Measurements from ENCODE around the gene NFIX. TPM values are rescaled to one million over a fixed set of nuclear protein-coding genes. Genes with fewer than 3 reads are reported as not detected.

Gene NFIX
- total and polyA plus RNA-seq, 12 donors: 1.3 to 72.8 (median 28.6) TPM

DNA sequence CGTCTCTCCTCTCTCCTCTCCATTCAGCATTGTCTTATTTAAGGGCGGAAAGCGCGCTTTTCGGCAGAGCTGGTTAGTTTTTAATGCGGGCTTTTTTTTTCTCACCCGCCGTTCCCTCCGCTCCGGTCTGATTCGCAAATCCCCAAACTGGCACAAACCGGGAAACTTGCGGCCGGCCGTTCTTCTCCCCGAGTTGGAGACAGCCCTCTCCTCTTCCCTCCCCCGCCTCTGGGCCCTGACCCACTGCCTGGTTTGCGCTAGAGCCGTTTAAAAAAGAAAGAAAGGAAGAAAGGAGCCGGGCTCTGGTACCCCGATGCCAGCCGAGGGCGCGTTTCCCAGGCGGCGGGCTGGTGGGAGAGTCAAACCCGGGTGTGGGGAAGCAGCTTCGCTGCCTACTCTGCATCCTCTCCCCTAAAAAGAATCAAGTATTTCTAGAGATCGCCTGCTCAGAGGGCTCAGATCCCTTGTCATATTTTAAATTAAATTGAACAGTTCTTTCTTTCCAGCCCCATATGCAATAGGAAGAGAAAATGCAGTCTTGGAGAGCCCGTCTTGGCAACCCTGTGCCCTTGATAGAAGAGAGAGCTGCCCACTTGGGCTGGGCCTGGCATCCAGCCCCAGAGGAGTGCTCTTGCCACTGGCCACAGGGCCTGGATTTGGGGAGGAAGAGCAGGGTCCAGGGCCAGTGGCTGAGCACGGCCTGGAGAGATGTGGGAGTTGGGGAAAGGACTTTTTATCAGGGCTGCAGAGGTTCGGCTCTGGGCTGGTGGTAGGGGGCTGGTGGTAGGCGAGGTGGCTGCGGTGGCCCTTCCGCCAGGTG, 19.0 kb downstream of the NFIX start:
- WGBS, 4 donors: 54 to 74% (median 60%) methylated on average over 35 of the region's 35 CpGs
- Histone ChIP-seq H3K27me3 (no peaks in the 10 kb centered on the region), H3K36me3 (replicated peaks in 1 of 2) (no peaks in the 10 kb centered on the region), H3K27ac (peak overlapping the region in 2 of 5 donors; percentile 67 to 82), H3K9me3 (replicated peaks in 1 of 3) (no peaks in the 10 kb centered on the region), H3K4me1 (replicated peaks in 1 of 2) (peaks cover 31 to 43% of the 10 kb centered on the region in 2 donors), H3K4me3 (peak overlapping the region in 1 of 4 donors; percentile 64)
- TF ChIP-seq POLR2A (IDR thresholded peaks at IDR 0.05): no peak
- TF ChIP-seq, protein P1, sequence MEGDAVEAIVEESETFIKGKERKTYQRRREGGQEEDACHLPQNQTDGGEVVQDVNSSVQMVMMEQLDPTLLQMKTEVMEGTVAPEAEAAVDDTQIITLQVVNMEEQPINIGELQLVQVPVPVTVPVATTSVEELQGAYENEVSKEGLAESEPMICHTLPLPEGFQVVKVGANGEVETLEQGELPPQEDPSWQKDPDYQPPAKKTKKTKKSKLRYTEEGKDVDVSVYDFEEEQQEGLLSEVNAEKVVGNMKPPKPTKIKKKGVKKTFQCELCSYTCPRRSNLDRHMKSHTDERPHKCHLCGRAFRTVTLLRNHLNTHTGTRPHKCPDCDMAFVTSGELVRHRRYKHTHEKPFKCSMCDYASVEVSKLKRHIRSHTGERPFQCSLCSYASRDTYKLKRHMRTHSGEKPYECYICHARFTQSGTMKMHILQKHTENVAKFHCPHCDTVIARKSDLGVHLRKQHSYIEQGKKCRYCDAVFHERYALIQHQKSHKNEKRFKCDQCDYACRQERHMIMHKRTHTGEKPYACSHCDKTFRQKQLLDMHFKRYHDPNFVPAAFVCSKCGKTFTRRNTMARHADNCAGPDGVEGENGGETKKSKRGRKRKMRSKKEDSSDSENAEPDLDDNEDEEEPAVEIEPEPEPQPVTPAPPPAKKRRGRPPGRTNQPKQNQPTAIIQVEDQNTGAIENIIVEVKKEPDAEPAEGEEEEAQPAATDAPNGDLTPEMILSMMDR (IDR thresholded peaks at IDR 0.05): no peak
- no peak for DNase-seq
- intact Hi-C loops (cut with DNase I): no loop called here

DNA sequence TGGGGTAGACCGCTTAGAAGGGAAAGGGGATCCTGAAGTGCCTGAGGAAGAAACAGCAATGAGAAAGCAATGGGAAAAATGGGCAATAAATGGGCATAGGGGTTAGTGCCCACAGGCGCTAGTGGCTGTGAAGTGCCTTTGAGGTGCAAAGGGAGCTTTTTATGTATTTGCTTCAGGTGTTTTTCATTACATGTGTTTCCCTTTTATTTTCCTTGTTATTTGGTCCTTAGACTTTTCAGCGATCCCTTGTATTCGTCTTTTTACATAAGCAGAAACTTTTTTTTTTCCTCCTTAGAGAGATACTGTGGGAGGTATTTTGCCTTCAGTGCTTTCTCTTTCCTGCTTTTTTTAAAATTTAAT, 19.6 kb downstream of the NFIX start:
- H3K27me3 ChIP-seq: no peaks in the 10 kb centered on the region
- TF ChIP-seq, protein P1 (IDR thresholded peaks at IDR 0.05): no peak
- TF ChIP-seq POLR2A (IDR thresholded peaks at IDR 0.05): no peak
- H3K4me1 ChIP-seq (replicated peaks in 1 of 2): peaks cover 31 to 38% of the 10 kb centered on the region in 2 donors
- H3K4me3 ChIP-seq: no peak overlapping the region
- DNase-seq: no peak
- H3K36me3 ChIP-seq (replicated peaks in 1 of 2): no peaks in the 10 kb centered on the region
- 87 to 94% (median 90%) methylated on average over 4 of the region's 4 CpGs for WGBS, 4 donors
- intact Hi-C loops (cut with DNase I): no loop called here
- H3K9me3 ChIP-seq (replicated peaks in 1 of 3): no peaks in the 10 kb centered on the region
- peak overlapping the region in 1 of 5 donors; percentile 6 for H3K27ac ChIP-seq

- H3K4me1 ChIP-seq (replicated peaks in 1 of 2): peaks cover 31 to 45% of the 10 kb centered on the region in 2 donors
- no peaks in the 10 kb centered on the region for H3K36me3 ChIP-seq (replicated peaks in 1 of 2)
- DNase-seq: no peak
- H3K27ac ChIP-seq: peak overlapping the region in 1 of 5 donors; percentile 10
- 86 to 92% (median 88%) methylated on average over 12 of the region's 12 CpGs for WGBS, 4 donors
- no peak overlapping the region for H3K4me3 ChIP-seq
- TF ChIP-seq POLR2A (IDR thresholded peaks at IDR 0.05): no peak
- TF ChIP-seq, protein P1 (IDR thresholded peaks at IDR 0.05): no peak
- H3K9me3 ChIP-seq (replicated peaks in 1 of 3): no peaks in the 10 kb centered on the region
- intact Hi-C loops (cut with DNase I): no loop called here
- no peaks in the 10 kb centered on the region for H3K27me3 ChIP-seq
Observed at GRCh38 chr19:13015361-13016223, 20.3 kb downstream of the NFIX start.

DNA sequence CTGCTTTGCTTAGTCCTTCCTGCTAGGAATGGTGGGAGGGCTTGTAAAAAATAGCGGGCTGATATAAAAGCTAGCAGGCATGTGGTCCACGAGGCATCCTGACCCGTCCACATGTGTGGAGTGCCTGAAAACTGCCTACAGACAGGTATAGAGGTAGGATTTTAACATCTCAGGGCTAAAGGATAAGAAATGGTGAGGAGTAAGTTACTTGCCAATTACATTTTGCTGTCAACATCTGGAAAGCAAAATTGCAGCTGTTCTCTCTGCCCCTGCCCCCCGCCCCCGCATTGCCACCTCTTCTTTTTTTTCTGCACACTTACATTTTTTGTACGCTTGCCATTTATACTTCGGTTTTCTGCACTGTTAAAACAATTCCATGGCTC, 21.0 kb downstream of the NFIX start:
- intact Hi-C loops (cut with DNase I): no loop called here
- WGBS, 4 donors: 75 to 79% (median 78%) methylated on average over 7 of the region's 7 CpGs
- no peak for DNase-seq
- TF ChIP-seq POLR2A (IDR thresholded peaks at IDR 0.05): no peak
- TF ChIP-seq, protein P1 (IDR thresholded peaks at IDR 0.05): no peak
- Histone ChIP-seq H3K27ac (no peak overlapping the region), H3K9me3 (replicated peaks in 1 of 3) (no peaks in the 10 kb centered on the region), H3K36me3 (replicated peaks in 1 of 2) (no peaks in the 10 kb centered on the region), H3K4me1 (replicated peaks in 1 of 2) (peaks cover 31 to 47% of the 10 kb centered on the region in 2 donors), H3K4me3 (no peak overlapping the region), H3K27me3 (no peaks in the 10 kb centered on the region)

Measured in adrenal gland (tissue), 12 donors.